Measurements from ENCODE around the gene DCLK2. TPM values are rescaled to one million over a fixed set of nuclear protein-coding genes. Genes with fewer than 3 reads are reported as not detected.

DCLK2 gene
- total and polyA plus RNA-seq, 2 of the 13 experiments (the other 11 are each of a cell fraction or from before 2014, with no cell fraction given), result not detected

GRCh38 chr4:150068300-150068960 lies 9.8 kb upstream of the DCLK2 start (continued):
- TF ChIP-seq, protein P1, sequence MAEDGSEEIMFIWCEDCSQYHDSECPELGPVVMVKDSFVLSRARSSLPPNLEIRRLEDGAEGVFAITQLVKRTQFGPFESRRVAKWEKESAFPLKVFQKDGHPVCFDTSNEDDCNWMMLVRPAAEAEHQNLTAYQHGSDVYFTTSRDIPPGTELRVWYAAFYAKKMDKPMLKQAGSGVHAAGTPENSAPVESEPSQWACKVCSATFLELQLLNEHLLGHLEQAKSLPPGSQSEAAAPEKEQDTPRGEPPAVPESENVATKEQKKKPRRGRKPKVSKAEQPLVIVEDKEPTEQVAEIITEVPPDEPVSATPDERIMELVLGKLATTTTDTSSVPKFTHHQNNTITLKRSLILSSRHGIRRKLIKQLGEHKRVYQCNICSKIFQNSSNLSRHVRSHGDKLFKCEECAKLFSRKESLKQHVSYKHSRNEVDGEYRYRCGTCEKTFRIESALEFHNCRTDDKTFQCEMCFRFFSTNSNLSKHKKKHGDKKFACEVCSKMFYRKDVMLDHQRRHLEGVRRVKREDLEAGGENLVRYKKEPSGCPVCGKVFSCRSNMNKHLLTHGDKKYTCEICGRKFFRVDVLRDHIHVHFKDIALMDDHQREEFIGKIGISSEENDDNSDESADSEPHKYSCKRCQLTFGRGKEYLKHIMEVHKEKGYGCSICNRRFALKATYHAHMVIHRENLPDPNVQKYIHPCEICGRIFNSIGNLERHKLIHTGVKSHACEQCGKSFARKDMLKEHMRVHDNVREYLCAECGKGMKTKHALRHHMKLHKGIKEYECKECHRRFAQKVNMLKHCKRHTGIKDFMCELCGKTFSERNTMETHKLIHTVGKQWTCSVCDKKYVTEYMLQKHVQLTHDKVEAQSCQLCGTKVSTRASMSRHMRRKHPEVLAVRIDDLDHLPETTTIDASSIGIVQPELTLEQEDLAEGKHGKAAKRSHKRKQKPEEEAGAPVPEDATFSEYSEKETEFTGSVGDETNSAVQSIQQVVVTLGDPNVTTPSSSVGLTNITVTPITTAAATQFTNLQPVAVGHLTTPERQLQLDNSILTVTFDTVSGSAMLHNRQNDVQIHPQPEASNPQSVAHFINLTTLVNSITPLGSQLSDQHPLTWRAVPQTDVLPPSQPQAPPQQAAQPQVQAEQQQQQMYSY (CRISPR knock-in tag; IDR thresholded peaks at IDR 0.05), result no peak
- TF ChIP-seq ZNF570 (CRISPR knock-in tag; IDR thresholded peaks at IDR 0.05; ENCODE audit: borderline replicate concordance) (no peak), ZNF549 (CRISPR knock-in tag; IDR thresholded peaks at IDR 0.05) (no peak), TFDP1 (CRISPR knock-in tag; IDR thresholded peaks at IDR 0.05; ENCODE audit: borderline replicate concordance) (no peak), BORCS8-MEF2B (CRISPR knock-in tag; IDR thresholded peaks at IDR 0.05) (no peak), IRX3 (CRISPR knock-in tag; IDR thresholded peaks at IDR 0.05; ENCODE audit: borderline replicate concordance, low read depth) (no peak)

- Histone ChIP-seq H3K27ac (ENCODE audit: extremely low read length, insufficient read depth, low read length) (no peak overlapping the region), H3K27me3 (ENCODE audit: control insufficient read depth in 1 of 2, insufficient read depth in 2 of 2, low read length in 2 of 2) (no peaks in the 10 kb centered on the region), H3K4me2 (ENCODE audit: low read depth, low read length) (no peak overlapping the region), H3K36me3 (replicated peaks in 1 of 2; ENCODE audit: control insufficient read depth in 1 of 2, insufficient read depth in 2 of 2, low read length in 2 of 2) (no peaks in the 10 kb centered on the region), H3K9ac (ENCODE audit: insufficient read depth, low read depth, low read length) (no peak overlapping the region), H3K79me2 (ENCODE audit: insufficient read depth, low read length) (no peaks in the 10 kb centered on the region), H3K4me3 (replicated peaks in 1 of 3; ENCODE audit: insufficient read depth in 1 of 3, low read depth in 2 of 3, low read length in 3 of 3) (no peak overlapping the region), H3K4me1 (ENCODE audit: insufficient read depth, low read length) (no peaks in the 10 kb centered on the region), H3K9me3 (ENCODE audit: low read length) (no peaks in the 10 kb centered on the region), H2AFZ (ENCODE audit: low read length) (no peak overlapping the region), H4K20me1 (ENCODE audit: insufficient read depth, low read length) (no peaks in the 10 kb centered on the region)
- no TSS peak for BruUV-seq (replicated peaks)
- FAIRE-seq, result no peak
- no peak for ATAC-seq
- ChIA-PET POLR2A (no interaction called here), CTCF (ENCODE audit: low intra/inter-chr PET ratio, low total read pairs) (no interaction called here)
- WGBS (ENCODE audit: low lambda C conversion rate), result 7% methylated on average over 1 of the region's 1 CpG
- intact Hi-C loops (cut with micrococcal nuclease; ENCODE audit: unreplicated experiment) (no loop called here), in situ Hi-C loops (cut with HindIII; ENCODE audit: extremely low pct_ligation_motif_present, low pct_unique_long_range_greater_than_20kb) (no loop called here)
- no peak for TF ChIP-seq ZBTB20 (CRISPR knock-in tag; IDR thresholded peaks at IDR 0.05; ENCODE audit: borderline replicate concordance, low read depth)
- no peak for TF ChIP-seq ZBTB42 (CRISPR knock-in tag; IDR thresholded peaks at IDR 0.05)
- no peak for TF ChIP-seq ZNF652 (CRISPR knock-in tag; IDR thresholded peaks at IDR 0.05; ENCODE audit: borderline replicate concordance, low read depth)
- no peak for TF ChIP-seq HOXA9 (CRISPR knock-in tag; IDR thresholded peaks at IDR 0.05; ENCODE audit: borderline replicate concordance)
- no peak for TF ChIP-seq CEBPB (IDR thresholded peaks at IDR 0.05; ENCODE audit: borderline replicate concordance, low read depth, low read length)
- no peak for TF ChIP-seq SRSF1 (optimal IDR thresholded peaks at IDR 0.05; ENCODE audit: low read depth, low read length)
- no peak for TF ChIP-seq SOX13 (IDR thresholded peaks at IDR 0.05)
- TF ChIP-seq SOX13 (CRISPR knock-in tag; conservative IDR thresholded peaks at IDR 0.05 in 1 of 2, IDR thresholded peaks at IDR 0.05 in 1 of 2), result no peak
- TF ChIP-seq HOXA3 (CRISPR knock-in tag; IDR thresholded peaks at IDR 0.05), result no peak
- no peak for DNase-seq (ENCODE audit: low spot score)
These were observed 8.9 kb upstream of the DCLK2 start for GRCh38 chr4:150069353-150069752.
